Endothelial cell (in vitro differentiated cells): ENCODE data around the gene CCDC138. TPM values are rescaled to one million over a fixed set of nuclear protein-coding genes. Genes with fewer than 3 reads are reported as not detected.

Experiments used
- DNase-seq: peaks from one replicate; pipeline ENCODE4 v3.0.0; 2021; ENCODE audit warnings: low spot score
- H3K27ac Mint-ChIP-seq: one replicate; pipeline ENCODE4 v1.8.0; 2021; ENCODE audit warnings: mixed read lengths, inconsistent platforms; ENCODE audit not compliant: unreplicated experiment
- H3K27me3 Mint-ChIP-seq: one replicate; pipeline ENCODE4 v1.8.0; 2021; ENCODE audit warnings: mild to moderate bottlenecking, moderate library complexity, mixed read lengths, inconsistent platforms; ENCODE audit not compliant: unreplicated experiment
- H3K36me3 Mint-ChIP-seq: one replicate; pipeline ENCODE4 v1.8.0; 2021; ENCODE audit warnings: mild to moderate bottlenecking, low read depth, mixed read lengths, inconsistent platforms; ENCODE audit not compliant: unreplicated experiment
- H3K4me1 Mint-ChIP-seq: one replicate; pipeline ENCODE4 v1.8.0; 2021; ENCODE audit warnings: mild to moderate bottlenecking, mixed read lengths, inconsistent platforms; ENCODE audit not compliant: unreplicated experiment
- H3K4me3 Mint-ChIP-seq: one replicate; pipeline ENCODE4 v1.8.0; 2021; ENCODE audit warnings: mild to moderate bottlenecking, mixed read lengths, inconsistent platforms; ENCODE audit not compliant: unreplicated experiment
- H3K9me3 Mint-ChIP-seq: one replicate; pipeline ENCODE4 v1.8.0; 2021; ENCODE audit warnings: mixed read lengths, inconsistent platforms; ENCODE audit not compliant: unreplicated experiment
- total RNA-seq: library from RNA; stranded (reverse); fragmentation: NEBNext Ultra II Directional; extraction: Animal tissue kit (Norgen Biotek cat#: 25700); gene quantifications from one replicate; pipeline ENCODE4 v1.2.1, GENCODE V29; 2021; ENCODE audit not compliant: unreplicated experiment
- TF ChIP-seq, protein P1 (sequence below): fragments of 200-600 bp; sonication (generic); IDR thresholded peaks from one replicate; pipeline ENCODE4 v1.5.0; 2021; ENCODE audit warnings: antibody characterized with exemption; ENCODE audit not compliant: unreplicated experiment

CCDC138 gene
- total RNA-seq, 1 donor from 2014 or later, result 7.6 TPM

DNA sequence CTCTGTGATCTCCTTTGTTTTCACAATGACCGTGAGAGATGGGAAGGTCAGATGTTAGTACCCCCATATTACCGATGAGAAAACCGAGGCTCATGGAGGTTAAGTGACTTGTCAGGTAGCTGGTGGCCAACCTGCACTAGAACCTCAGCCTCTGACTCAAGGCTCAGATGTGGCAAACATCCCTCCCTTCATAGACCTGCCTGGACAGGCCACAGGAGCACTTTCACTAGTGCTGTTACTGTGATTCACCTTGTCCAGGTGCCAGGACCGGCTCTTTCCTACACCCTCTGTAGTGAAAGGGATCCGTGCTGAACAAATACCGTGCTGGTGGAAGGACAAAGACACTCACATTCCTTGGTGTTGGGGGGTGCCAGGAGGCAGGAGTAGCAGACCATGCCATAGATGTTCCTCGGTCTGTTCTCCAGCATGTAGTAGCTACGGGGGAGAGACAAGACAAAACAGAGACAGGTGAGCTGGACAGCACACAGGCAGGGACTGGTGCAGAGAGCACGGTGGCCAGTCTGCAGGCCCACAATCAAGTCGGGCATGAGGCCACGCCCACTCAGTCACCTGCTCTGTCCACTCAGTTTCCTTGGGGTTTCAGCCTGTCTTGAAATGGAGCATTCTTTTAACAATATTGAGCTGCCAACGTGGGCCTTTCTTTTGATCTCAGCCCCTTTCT lies 136.6 kb downstream of the CCDC138 start:
- Mint-ChIP-seq H3K9me3 (no peaks in the 10 kb centered on the region), H3K4me3 (no peak overlapping the region), H3K27me3 (peaks cover 5% of the 10 kb centered on the region), H3K4me1 (no peaks in the 10 kb centered on the region), H3K36me3 (no peaks in the 10 kb centered on the region), H3K27ac (no peak overlapping the region)
- no peak for DNase-seq
- TF ChIP-seq, protein P1, sequence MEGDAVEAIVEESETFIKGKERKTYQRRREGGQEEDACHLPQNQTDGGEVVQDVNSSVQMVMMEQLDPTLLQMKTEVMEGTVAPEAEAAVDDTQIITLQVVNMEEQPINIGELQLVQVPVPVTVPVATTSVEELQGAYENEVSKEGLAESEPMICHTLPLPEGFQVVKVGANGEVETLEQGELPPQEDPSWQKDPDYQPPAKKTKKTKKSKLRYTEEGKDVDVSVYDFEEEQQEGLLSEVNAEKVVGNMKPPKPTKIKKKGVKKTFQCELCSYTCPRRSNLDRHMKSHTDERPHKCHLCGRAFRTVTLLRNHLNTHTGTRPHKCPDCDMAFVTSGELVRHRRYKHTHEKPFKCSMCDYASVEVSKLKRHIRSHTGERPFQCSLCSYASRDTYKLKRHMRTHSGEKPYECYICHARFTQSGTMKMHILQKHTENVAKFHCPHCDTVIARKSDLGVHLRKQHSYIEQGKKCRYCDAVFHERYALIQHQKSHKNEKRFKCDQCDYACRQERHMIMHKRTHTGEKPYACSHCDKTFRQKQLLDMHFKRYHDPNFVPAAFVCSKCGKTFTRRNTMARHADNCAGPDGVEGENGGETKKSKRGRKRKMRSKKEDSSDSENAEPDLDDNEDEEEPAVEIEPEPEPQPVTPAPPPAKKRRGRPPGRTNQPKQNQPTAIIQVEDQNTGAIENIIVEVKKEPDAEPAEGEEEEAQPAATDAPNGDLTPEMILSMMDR, result no peak

DNA sequence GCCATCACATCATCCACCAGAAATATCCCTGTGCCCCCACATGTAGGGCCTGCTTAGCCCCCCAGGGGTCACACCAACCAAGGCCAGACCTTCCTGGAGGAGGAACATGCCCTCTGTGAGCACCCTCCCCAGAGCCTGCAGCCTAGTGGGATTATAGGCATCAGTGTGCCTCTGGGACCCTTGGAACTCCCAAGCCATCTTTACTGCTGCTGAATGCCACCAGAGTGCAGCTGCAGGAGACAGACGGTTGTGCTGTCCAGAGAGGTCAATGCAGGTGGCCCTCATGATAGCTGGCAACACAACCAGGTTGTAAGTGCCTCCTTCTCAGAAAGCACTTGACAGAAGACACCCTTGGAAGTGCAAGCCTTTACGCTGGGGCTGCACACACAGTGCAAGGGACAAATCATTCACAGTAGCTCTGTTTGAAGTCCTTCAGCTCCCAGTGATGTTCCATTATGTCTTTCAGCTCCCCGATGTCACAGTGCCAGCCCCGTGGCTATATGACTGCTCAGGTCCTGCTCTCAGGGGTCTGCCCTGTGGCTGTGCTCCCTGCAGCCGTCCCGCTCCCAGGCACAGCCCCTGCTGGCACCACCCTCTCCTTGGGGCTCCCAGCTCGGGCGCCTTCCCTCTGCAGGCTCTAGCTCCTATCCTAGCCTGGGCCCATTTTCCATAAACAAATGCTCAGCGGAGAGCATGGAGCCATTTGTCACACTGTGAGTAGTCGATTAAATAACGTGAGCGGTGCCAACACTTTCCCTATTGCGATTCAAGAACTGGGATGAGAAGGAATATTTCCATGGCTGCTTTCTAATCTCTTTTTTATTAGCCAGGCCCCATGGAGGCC lies 137.4 kb downstream of the CCDC138 start:
- Mint-ChIP-seq H3K4me1 (peaks cover 2% of the 10 kb centered on the region), H3K27me3 (peaks cover 8% of the 10 kb centered on the region), H3K27ac (no peak overlapping the region)

DNA sequence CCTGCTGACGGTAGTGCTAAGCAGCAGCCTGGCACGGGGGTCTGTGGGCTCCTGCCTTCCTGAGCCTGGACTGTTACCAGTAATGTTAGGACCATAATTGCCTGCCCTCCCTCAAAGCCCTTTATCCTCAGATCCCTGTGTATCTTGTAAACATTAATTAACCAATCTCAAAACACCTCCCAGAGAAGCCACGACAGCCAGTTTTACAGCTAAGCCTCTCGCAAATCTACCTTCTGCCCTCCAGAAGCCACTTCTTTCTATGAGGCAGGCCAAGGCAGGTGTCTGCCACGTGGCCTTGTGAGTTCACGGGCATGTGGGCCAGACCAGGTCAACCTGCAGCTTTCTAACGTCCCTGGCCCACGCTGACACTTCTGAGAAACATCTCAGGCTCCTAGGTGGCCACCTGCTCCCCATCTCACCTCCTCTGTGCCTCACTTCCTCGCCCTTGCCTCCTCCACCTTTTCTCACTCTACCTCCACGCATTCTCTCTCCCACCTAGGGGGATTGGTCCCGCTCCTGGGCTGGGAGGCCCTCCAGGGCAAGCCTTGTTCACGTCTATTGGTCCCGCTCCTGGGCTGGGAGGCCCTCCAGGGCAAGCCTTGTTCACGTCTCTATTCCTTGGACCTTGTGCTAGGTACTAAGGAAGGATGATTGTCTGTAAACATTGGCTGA lies 138.1 kb downstream of the CCDC138 start:
- H3K36me3 Mint-ChIP-seq, result no peaks in the 10 kb centered on the region
- no peak for DNase-seq
- H3K9me3 Mint-ChIP-seq, result no peaks in the 10 kb centered on the region
- peaks cover 8% of the 10 kb centered on the region for H3K27me3 Mint-ChIP-seq
- TF ChIP-seq, protein P1, result no peak
- peaks cover 2% of the 10 kb centered on the region for H3K4me1 Mint-ChIP-seq
- H3K4me3 Mint-ChIP-seq, result no peak overlapping the region
- H3K27ac Mint-ChIP-seq, result no peak overlapping the region

More for the DNA sequence above, 137.4 kb downstream of the CCDC138 start:
- DNase-seq, result no peak
- H3K4me3 Mint-ChIP-seq, result no peak overlapping the region
- TF ChIP-seq, protein P1, result no peak
- H3K36me3 Mint-ChIP-seq, result no peaks in the 10 kb centered on the region
- no peaks in the 10 kb centered on the region for H3K9me3 Mint-ChIP-seq

DNA sequence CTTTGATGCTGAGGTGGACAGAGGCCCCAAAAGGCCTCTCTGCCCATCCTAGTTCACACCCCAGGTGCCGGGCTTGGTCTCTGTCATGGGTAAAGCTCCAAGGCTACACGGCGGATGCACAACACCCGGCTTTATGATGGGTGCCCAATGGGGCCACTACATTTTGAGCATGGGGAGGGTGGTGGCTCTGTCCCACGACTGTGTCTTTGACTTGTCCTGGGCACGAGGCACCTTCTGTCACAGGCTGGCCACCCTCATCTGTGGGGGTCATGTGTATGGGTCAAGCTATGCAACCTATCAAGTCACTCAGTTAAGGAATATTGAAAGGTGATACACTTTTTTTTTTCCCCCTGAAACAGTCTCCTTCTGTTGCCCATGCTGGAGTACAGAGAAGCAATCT lies 138.7 kb downstream of the CCDC138 start:
- TF ChIP-seq, protein P1, result no peak
- Mint-ChIP-seq H3K27ac (no peak overlapping the region), H3K27me3 (peaks cover 8% of the 10 kb centered on the region), H3K36me3 (no peaks in the 10 kb centered on the region), H3K4me1 (peaks cover 2% of the 10 kb centered on the region), H3K9me3 (no peaks in the 10 kb centered on the region), H3K4me3 (no peak overlapping the region)
- no peak for DNase-seq
